ENCODE results near the gene TJP1.

GRCh38 chr15:29770796-29771195 is 51.5 kb downstream of the TJP1 start:
- TF ChIP-seq CTCF (IDR thresholded peaks at IDR 0.05 in 4 of 5, conservative IDR thresholded peaks at IDR 0.05 in 1 of 5) (no peak), POLR2A (IDR thresholded peaks at IDR 0.05) (no peak)
